Activated naive CD8-positive, alpha-beta T cell treated with anti-CD3 and anti-CD28 coated beads, Interleukin-2, amount 10 ng/mL, durations not matched to agents 7 days and 5 days (primary cell): ENCODE data around the gene TAF3. TPM values are rescaled to one million over a fixed set of nuclear protein-coding genes. Genes with fewer than 3 reads are reported as not detected.

Source experiments
- ATAC-seq: fragments of 150-1000 bp; cut with Tn5 transposase; one replicate; pipeline ENCODE4 v1.10.0; 2021; ENCODE audit warnings: low read depth, moderate library complexity
- POLR2A ChIA-PET: fragments of 350-600 bp; sonication (Branson Sonifier 250); formaldehyde crosslinking; loops from one replicate; lab custom pipeline; 2021; ENCODE audit warnings: antibody characterized with exemption; lab: Charles Lee
- DNase-seq: peaks from one replicate; pipeline ENCODE4 v3.0.0; 2021
- H3K27ac Mint-ChIP-seq: one replicate; pipeline ENCODE4 v1.8.0; 2022; ENCODE audit warnings: mild to moderate bottlenecking, mixed read lengths
- H3K27me3 Mint-ChIP-seq: one replicate; pipeline ENCODE4 v1.8.0; 2022; ENCODE audit warnings: mild to moderate bottlenecking, moderate library complexity, mixed read lengths
- H3K36me3 Mint-ChIP-seq: one replicate; pipeline ENCODE4 v1.8.0; 2021; ENCODE audit warnings: mild to moderate bottlenecking, mixed read lengths
- H3K4me1 Mint-ChIP-seq: one replicate; pipeline ENCODE4 v1.8.0; 2021; ENCODE audit warnings: mixed read lengths
- H3K4me3 Mint-ChIP-seq: one replicate; pipeline ENCODE4 v1.8.0; 2022; ENCODE audit warnings: mild to moderate bottlenecking, moderate library complexity, mixed read lengths
- H3K9me3 Mint-ChIP-seq: one replicate; pipeline ENCODE4 v1.8.0; 2021; ENCODE audit warnings: mixed read lengths
- total RNA-seq, 2 experiments: library from RNA; stranded (reverse); gene quantifications; one replicate each; pipeline ENCODE4 v1.2.3, GENCODE V29; 2021

TAF3 gene
- total RNA-seq, 2 experiments from 2014 or later: 16.2 to 16.8 TPM

DNA sequence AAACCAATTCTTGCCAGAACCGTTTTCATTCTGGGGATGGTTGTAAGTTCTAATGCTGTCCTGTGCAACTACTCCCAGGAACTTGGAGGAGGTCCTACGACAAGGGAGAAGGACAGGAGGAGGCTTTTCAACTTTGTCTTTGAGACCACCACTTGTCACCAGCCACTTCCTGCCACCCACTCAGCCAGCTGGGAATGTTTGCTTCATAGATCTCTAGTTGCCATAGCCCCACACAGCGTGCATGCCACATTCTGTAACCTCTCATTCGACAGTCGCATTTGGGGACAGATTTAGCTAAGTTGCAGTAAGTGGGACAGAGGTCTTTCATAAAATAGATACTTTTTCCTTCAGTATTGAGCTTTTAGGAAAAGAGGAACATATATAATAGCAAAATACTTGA is 78.0 kb downstream of the TAF3 start:
- POLR2A ChIA-PET: no interaction called here
- no peak for DNase-seq

DNA sequence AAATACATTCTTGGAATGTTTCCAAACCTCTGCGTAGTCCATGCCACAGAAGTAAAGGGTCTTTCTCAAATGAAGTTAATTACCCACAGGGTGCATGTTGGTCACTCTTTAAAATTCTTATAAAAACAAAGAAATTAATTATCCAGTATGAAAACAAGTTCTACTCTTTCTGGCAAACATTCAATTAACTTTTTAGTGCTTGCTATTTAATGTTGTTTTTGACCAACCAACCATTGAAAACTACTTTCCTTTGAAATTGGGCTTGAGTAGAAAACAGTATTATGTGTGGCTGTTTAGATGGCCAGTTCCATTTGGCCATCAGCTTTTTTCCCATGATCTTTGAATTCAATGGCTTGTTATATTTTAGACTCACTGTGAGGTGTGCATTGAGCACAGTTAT is 83.0 kb downstream of the TAF3 start:
- POLR2A ChIA-PET: no interaction called here
- DNase-seq: no peak
- Mint-ChIP-seq H3K36me3 (peaks cover 25% of the 10 kb centered on the region), H3K4me3 (no peak overlapping the region), H3K4me1 (peaks cover 8% of the 10 kb centered on the region), H3K27me3 (no peaks in the 10 kb centered on the region), H3K27ac (no peak overlapping the region), H3K9me3 (peaks cover 2% of the 10 kb centered on the region)
- no peak for ATAC-seq

More for the DNA sequence above, 78.0 kb downstream of the TAF3 start:
- H3K27ac Mint-ChIP-seq: no peak overlapping the region
- H3K9me3 Mint-ChIP-seq: peaks cover 2% of the 10 kb centered on the region
- H3K4me3 Mint-ChIP-seq: no peak overlapping the region
- no peaks in the 10 kb centered on the region for H3K27me3 Mint-ChIP-seq
- peaks cover 29% of the 10 kb centered on the region for H3K36me3 Mint-ChIP-seq
- peaks cover 8% of the 10 kb centered on the region for H3K4me1 Mint-ChIP-seq
- ATAC-seq: no peak

DNA sequence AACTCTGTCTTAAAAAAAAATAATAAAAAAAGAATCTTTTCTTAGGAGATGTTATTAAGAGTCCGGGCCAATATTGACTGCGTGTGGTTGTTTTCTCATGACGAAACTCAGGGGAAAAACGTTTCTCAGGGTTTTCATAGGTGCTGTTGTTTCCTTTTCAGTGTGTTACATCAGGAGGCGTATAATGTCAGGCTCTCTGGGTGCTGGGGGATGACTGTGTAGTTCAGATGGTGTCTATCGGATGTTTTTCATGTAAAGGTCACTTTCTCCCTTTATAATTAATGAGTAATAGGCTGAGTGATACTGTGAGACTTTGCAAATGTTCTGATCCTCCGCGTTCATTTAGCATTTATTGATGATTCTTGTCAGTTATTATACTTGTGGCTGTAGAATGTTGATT is 84.1 kb downstream of the TAF3 start:
- Mint-ChIP-seq H3K9me3 (peaks cover 2% of the 10 kb centered on the region), H3K27ac (no peak overlapping the region)
- DNase-seq: no peak

DNA sequence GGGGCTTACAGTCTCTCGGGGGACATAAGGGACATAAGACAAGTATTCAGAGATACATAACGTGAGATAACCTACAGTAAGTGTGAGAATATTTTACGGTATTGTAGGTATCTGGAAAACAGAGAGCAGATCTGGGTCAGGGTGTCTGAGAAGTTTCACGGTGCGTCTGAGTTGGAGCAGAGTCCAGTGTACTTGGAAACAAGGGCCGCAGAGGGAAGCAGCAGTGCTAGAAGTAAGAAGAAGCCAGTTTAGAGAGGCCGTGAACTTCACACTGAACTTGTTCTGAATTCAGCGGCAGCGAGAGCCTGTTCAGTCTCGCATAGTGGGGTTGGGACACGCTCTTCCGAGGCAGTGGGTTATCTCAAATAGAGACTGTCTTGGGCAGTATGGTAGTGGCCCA is 85.5 kb downstream of the TAF3 start:
- H3K4me1 Mint-ChIP-seq: peaks cover 4% of the 10 kb centered on the region
- POLR2A ChIA-PET: no interaction called here

More for the DNA sequence above, 84.1 kb downstream of the TAF3 start:
- peaks cover 8% of the 10 kb centered on the region for H3K4me1 Mint-ChIP-seq
- POLR2A ChIA-PET: no interaction called here
- H3K4me3 Mint-ChIP-seq: no peak overlapping the region
- no peak for ATAC-seq
- peaks cover 16% of the 10 kb centered on the region for H3K36me3 Mint-ChIP-seq
- no peaks in the 10 kb centered on the region for H3K27me3 Mint-ChIP-seq

DNA sequence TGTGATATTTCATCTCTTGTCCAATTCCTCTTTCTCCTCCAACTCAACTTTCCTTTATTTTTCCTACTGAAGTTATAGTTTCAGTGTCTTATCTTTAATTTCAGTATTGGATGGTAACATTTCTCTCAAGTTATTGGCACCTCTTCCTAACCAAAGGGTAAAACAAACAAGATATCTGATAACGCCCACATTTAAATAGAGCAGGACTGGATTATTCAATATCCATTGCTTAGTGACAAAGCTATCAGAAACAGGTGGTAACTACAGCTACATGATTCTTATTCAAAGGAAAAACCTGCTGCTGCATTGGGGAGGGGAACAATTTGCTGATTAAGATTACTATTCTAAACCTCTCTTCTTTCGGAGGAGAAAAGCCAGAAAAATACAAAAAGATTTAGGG is 87.8 kb downstream of the TAF3 start:
- Mint-ChIP-seq H3K9me3 (no peaks in the 10 kb centered on the region), H3K27ac (no peak overlapping the region), H3K4me3 (no peak overlapping the region), H3K36me3 (peaks cover 11% of the 10 kb centered on the region), H3K27me3 (no peaks in the 10 kb centered on the region), H3K4me1 (peaks cover 1% of the 10 kb centered on the region)
- ATAC-seq (no peak), DNase-seq (no peak)
- POLR2A ChIA-PET: no interaction called here

More for the DNA sequence above, 85.5 kb downstream of the TAF3 start:
- ATAC-seq: no peak
- DNase-seq: no peak
- Mint-ChIP-seq H3K9me3 (peaks cover 2% of the 10 kb centered on the region), H3K36me3 (peaks cover 12% of the 10 kb centered on the region), H3K4me3 (no peak overlapping the region), H3K27me3 (no peaks in the 10 kb centered on the region), H3K27ac (no peak overlapping the region)

DNA sequence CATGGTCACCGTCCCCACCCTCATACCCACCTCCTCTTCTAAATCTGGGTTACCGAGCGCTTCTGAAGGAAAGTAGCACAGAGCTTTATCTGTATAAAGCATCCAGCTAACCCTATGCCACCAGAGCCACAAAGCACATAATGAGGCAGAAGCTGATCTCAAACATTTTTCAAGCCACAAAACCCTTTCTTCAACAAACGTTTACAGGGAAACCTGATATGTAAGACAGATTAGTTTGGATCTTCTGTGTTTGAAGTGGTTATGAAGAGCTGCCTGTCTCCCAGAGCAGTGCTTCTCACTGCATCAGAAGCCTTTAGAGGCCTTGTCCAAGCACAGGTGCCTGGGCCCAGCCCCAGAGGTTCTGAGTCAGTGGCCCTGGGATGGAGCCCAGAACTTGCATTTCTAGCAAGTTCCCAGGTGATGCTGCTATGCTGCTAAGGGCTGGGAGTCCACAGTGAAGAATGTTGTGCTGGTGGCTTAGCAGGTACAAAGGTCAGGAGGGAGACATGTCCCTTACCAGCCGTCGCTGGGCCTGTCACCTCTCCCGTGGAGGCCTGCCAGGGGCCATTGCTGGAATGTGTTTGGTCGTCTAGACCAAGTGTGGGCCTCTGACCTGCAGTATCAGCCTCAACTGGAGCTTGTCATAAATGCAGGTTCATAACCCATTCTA is 90.4 kb downstream of the TAF3 start:
- Mint-ChIP-seq H3K27ac (no peak overlapping the region), H3K4me3 (no peak overlapping the region), H3K27me3 (no peaks in the 10 kb centered on the region), H3K4me1 (peaks cover 2% of the 10 kb centered on the region), H3K9me3 (no peaks in the 10 kb centered on the region), H3K36me3 (peaks cover 12% of the 10 kb centered on the region)
- ATAC-seq (no peak), DNase-seq (no peak)
- POLR2A ChIA-PET: no interaction called here

DNA sequence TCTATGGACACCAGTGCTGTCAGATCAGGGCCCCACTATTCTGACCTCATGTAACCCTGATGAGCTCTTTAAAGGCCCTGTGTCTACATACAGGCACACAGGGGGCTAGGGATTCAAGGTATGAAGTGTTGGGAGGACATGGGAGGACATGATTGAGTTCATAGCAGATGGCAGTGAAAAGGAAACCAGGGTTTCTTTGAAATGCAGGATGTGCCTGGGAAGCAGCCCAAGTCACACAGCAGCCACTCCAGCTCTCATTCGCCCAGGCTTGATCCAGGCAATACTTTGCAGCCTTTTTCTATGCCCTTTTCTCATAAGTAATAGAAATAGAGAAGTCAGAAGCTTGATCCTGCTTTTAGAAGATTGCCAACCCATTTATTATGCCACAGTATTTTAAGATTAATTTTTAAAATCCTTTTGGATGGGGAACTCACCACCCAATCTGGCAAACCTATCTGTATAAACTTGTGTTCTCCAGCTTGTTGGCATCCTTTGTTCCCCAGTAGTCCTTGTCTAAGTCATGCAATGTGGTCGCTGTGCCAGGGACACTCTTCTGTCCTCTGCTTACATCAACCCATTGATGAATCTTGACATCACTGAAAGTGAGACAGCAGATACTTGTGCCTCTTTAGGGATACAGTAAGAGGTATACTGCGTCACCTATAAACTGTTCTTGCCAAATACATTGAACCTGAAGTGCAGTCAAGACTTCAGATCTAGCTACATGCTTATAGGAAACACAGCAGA is 95.0 kb downstream of the TAF3 start:
- DNase-seq (no peak), ATAC-seq (no peak)
- Mint-ChIP-seq H3K27ac (no peak overlapping the region), H3K4me1 (peaks cover 2% of the 10 kb centered on the region), H3K9me3 (no peaks in the 10 kb centered on the region), H3K27me3 (no peaks in the 10 kb centered on the region), H3K4me3 (no peak overlapping the region), H3K36me3 (peaks cover 11% of the 10 kb centered on the region)
- POLR2A ChIA-PET: no interaction called here

DNA sequence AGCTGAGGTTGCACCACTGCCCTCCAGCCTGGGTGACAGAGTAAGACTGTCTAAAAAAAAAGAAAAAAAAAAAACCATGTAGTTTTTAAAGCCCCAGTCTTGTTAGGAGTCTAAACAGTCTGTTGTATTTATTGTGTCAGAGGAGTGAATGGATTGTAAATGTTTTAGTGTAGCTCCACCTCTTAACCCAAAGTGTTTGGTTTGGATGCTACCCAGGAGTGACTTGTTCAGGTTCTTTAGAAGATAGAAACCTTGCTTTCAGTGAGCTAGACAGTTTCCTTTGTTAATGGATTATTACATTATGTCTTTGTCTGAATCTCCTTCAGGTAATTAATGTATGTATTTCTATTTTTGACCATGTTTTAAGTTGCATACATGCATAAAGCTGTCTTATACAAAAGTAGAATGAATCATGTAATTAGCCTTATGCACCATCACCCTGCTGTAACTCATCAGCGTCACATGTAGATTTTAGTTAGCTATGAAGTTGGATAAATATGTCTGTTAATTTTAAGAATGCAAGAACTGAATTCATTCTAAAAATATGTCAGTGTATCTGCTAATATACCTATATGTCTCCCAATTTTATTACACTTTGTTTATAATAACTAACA is 97.7 kb downstream of the TAF3 start:
- H3K27me3 Mint-ChIP-seq: no peaks in the 10 kb centered on the region
- H3K4me1 Mint-ChIP-seq: peaks cover 2% of the 10 kb centered on the region
- H3K4me3 Mint-ChIP-seq: no peak overlapping the region
- H3K9me3 Mint-ChIP-seq: no peaks in the 10 kb centered on the region
- peaks cover 4% of the 10 kb centered on the region for H3K36me3 Mint-ChIP-seq
- ATAC-seq (no peak), DNase-seq (no peak)
- POLR2A ChIA-PET: no interaction called here
- no peak overlapping the region for H3K27ac Mint-ChIP-seq

DNA sequence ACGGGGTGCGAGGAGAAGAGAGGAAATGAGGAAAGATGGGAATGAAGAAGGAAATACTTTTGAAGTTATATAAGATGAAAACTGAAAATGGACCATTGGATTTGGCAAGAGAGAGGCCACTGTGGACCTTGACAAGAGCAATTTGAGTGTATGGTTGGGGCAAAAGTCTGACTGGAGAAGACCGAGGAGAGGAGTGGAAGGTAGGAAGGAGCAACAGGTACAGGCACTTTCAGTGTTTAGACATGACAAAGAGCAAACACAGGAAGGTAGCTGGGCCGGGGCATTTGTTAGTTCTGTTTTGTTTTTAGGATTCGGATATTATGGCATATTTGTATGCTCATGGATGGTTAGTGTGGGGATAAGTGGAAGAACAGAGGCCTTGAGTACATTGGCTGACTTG is 99.4 kb downstream of the TAF3 start:
- Mint-ChIP-seq H3K4me1 (peaks cover 2% of the 10 kb centered on the region), H3K27me3 (no peaks in the 10 kb centered on the region), H3K27ac (no peak overlapping the region), H3K4me3 (no peak overlapping the region), H3K9me3 (no peaks in the 10 kb centered on the region), H3K36me3 (peaks cover 2% of the 10 kb centered on the region)
- POLR2A ChIA-PET: no interaction called here
- ATAC-seq (no peak), DNase-seq (no peak)

DNA sequence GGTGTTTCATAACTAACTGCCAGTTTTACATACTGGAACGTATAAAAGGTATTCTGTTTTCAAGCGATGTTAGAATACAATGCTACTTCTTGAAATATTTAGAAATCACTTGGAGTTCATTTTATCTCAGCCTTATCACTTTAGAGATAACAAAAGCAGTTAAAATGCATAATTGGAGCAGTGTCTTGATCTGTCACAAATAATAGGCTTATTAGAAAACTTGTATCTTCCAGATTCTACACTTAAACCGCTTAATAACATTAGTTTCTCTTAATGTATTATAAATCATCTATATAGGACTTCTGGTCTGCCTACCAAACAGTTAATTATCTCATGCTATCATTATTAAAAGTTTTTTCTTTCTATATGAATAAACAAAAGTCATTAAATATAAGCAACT is 104.4 kb downstream of the TAF3 start:
- Mint-ChIP-seq H3K27me3 (no peaks in the 10 kb centered on the region), H3K9me3 (peaks cover 2% of the 10 kb centered on the region), H3K4me3 (no peak overlapping the region), H3K4me1 (no peaks in the 10 kb centered on the region), H3K36me3 (no peaks in the 10 kb centered on the region), H3K27ac (no peak overlapping the region)
- ATAC-seq: no peak
- POLR2A ChIA-PET: no interaction called here
- no peak for DNase-seq

DNA sequence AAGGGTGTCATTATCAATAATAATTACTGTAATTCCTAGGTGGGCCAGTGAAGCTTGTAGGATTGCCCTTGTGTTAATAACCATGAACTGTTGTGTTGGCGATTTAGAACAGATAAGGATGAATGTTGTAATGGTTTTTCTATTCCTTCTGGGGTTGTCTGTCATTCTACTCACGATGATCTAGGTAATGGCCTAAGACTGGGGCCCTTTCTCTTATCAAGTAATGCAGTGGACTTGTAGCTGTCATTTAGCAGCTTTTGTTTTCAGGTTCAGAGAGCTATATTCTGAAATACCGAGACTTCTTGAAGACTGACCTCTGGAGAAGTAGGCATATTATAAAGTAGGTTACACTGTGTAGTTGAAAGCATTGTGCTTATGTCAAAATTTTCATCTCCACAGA is 110.2 kb downstream of the TAF3 start:
- H3K4me1 Mint-ChIP-seq: peaks cover 2% of the 10 kb centered on the region
- H3K27me3 Mint-ChIP-seq: no peaks in the 10 kb centered on the region
- DNase-seq (no peak), ATAC-seq (no peak)
- no peak overlapping the region for H3K27ac Mint-ChIP-seq
- peaks cover 2% of the 10 kb centered on the region for H3K9me3 Mint-ChIP-seq
- POLR2A ChIA-PET: no interaction called here
- peaks cover 1% of the 10 kb centered on the region for H3K36me3 Mint-ChIP-seq
- no peak overlapping the region for H3K4me3 Mint-ChIP-seq

DNA sequence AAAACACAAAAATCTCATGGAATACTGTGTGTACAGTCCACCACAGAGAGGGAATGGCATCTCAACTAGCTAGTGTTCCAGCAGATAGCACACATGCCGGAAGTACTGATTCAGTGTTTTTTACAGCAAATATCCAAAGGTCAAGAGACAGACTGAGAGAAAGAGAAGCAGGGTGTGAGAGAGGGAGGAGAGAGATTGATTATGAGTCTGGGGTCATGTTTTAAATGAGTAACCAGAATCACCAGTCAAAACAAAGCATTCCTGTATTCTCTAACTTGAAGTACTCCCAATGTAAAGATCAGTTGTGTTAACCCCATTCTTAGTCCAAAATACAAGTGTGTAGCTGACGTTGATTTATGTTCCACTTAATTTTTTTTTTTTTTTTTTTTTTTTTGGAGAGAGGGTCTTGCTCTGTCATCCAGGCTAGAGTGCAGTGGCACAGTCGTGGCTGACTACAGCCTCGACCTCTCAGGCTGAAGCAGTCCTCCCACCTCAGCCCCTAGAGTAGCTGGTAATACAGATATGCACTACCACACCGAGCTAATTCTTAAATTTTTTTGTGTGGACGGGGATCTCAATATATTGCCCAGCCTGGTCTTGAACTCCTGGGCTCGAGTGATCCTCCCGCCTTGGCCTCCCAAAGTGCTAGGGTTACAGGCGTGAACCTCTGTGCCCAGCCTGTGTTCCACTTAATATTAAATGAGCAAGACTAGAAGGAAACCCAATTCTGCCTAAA is 114.2 kb downstream of the TAF3 start:
- no peak for ATAC-seq
- POLR2A ChIA-PET: no interaction called here
- Mint-ChIP-seq H3K36me3 (peaks cover 16% of the 10 kb centered on the region), H3K9me3 (peaks cover 3% of the 10 kb centered on the region), H3K27me3 (no peaks in the 10 kb centered on the region), H3K4me3 (no peak overlapping the region), H3K4me1 (peaks cover 2% of the 10 kb centered on the region), H3K27ac (no peak overlapping the region)
- no peak for DNase-seq

DNA sequence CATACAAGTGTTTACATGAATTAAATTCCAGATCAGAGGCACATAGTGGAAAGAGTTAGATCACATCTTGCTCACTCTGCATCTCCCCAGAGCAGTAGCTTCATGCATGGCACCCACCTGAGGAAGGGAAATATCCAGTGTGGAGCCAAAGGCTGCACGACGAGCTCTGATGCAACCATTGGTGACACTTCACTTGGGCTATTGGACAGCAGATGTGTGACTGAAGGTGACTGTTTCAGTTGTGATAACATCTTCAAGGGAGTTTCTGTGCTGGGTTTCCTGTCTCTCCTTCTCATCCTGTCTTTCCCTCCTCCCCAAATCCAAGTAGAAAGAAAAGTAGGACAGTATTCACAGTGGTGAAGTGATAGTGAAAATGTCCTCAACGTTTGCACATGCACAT is 115.0 kb downstream of the TAF3 start:
- POLR2A ChIA-PET: no interaction called here
- Mint-ChIP-seq H3K27ac (no peak overlapping the region), H3K36me3 (peaks cover 20% of the 10 kb centered on the region), H3K27me3 (no peaks in the 10 kb centered on the region), H3K4me1 (peaks cover 2% of the 10 kb centered on the region), H3K4me3 (no peak overlapping the region), H3K9me3 (peaks cover 5% of the 10 kb centered on the region)
- no peak for DNase-seq
- ATAC-seq: no peak
